ENCODE data around the gene MYCN.
A peak's percentile ranks its signal among the peaks of the same experiment; 100 is the strongest.
"Not testable (repeated sequence)": the region's sequence is repeated elsewhere in the genome, so short reads cannot be mapped to it uniquely, and the experiment has no call there.

MYCN gene

DNA sequence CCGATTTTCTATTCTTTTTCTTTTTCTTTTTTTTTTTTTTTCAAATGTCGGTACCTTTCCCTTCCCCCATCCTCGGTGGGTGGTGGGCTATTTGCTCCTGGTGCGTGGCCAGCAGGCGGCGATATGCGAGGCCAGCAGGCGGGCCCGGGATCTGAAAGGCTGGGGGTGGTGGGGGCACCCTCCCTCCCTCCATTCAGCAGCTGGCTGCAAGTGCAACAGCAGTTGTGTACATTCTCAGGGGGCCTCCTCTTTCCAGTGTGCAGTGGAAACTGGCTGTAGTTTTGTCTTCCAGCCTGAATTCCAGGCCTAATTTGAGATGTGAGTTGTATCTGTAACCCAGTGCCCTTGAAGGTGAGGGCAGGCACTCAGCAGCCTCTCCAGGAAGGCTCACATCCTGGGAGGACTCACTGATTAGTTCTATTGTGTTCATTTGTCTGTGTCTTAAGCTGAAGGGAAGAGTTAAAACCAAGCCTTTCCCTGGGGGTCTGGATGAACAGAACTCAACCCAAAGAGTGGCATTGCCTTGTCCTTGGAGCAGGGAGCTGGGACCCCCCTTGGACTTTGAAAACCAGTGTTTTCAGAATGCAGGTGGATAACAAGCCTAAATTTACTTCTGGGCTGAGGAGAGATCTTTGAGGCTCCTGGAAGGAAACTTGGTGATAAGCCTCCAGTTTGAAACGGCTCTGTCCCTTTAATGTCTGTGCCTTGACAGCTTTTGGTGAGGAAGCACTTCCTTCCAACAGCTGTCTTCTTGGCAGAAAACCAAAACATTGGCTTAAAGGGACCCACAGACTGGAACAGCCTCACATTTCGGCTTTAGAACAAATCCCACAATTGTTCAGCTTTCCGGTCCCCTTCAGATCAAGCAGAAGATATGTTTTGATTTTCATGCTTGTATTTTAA lies 3.3 kb downstream of the MYCN start:
- peak; percentile 87 for DNase-seq (ENCODE audit: low spot score)

DNA sequence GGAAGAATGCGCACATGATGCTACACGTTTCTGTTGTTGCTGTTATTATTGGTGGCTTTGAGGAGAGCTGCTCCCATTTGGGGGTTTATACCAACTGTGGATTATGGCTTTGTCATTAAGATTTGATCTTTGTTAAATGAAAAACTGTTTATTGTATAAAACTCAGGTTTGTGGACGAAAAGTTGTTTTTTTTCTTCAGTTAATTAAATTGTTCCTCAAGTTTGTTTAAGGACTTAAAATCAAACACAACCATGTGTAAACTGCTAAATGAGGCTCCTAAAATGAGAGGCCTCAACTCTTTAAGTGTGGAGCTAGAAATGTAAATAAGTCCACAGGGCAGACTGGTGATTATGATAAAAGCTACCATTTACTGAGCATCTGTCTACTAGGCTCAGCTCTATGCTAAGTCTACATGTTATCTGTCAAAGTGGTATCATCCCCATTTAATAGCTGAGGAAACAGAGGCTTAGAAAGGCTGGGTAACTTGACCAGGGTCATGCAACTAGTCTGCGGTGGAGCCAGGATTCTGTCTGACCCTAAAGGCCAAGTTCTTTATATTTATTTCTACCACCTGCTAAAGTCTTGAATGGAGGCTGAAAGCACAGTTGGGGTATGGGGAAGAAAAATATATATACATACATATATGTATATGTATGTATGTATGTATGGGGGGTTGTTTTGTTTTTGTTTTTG lies 4.1 kb downstream of the MYCN start:
- DNase-seq (ENCODE audit: low spot score): no peak

DNA sequence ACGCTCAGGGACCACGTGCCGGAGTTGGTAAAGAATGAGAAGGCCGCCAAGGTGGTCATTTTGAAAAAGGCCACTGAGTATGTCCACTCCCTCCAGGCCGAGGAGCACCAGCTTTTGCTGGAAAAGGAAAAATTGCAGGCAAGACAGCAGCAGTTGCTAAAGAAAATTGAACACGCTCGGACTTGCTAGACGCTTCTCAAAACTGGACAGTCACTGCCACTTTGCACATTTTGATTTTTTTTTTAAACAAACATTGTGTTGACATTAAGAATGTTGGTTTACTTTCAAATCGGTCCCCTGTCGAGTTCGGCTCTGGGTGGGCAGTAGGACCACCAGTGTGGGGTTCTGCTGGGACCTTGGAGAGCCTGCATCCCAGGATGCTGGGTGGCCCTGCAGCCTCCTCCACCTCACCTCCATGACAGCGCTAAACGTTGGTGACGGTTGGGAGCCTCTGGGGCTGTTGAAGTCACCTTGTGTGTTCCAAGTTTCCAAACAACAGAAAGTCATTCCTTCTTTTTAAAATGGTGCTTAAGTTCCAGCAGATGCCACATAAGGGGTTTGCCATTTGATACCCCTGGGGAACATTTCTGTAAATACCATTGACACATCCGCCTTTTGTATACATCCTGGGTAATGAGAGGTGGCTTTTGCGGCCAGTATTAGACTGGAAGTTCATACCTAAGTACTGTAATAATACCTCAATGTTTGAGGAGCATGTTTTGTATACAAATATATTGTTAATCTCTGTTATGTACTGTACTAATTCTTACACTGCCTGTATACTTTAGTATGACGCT lies 5.8 kb downstream of the MYCN start:
- no peak for DNase-seq (ENCODE audit: low spot score)

DNA sequence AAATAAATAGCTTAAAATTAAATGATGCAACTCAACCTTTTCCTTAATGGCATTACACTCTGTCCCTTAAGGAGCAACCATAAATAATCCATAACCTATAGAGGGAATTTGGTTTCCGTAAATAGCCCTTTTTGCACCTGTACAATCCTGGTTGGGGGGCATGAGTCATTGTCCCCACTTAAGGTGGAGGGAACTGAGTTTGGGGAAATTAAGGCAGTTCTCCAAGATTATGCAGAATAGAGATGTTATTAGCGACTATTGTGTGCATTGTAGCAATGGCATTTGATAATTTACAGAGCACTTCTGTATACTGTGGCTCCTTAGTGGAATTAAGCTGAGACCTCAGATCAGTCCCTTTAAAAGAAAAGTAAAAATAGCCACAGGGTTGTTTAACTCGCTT lies 6.6 kb downstream of the MYCN start:
- DNase-seq (ENCODE audit: low spot score): no peak

DNA sequence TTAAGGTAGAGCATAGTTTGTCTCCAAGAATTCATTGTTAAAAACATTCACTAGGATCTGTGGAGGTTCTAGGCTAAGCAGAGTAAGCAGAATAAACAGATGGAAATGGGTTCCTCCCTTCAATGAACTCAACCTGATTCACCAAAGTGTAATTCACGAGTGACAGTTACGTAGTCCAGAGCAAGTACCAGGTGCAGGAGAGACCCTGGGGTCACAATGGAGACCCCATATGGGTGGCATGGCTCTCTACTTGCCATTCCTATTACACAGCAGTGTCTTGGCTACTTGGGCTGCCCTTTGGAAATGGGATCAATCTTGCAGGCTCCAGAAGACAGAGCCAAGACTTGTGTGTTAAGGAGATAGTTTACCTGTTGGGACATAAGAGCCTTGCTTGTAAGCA lies 7.1 kb downstream of the MYCN start:
- DNase-seq (ENCODE audit: low spot score): no peak

DNA sequence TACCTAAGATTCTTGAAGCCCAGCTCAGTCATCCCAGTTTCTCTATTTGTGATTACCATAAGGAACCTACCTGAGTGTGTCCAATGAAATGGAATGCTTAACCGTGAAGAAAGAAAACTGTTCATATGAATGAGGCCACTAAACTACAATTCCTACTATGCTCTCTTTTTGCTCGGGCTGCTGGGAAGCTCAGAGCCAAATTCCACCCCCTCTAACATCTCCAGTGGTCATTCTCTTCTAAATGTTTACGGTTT lies 8.3 kb downstream of the MYCN start:
- DNase-seq (ENCODE audit: low spot score): no peak

DNA sequence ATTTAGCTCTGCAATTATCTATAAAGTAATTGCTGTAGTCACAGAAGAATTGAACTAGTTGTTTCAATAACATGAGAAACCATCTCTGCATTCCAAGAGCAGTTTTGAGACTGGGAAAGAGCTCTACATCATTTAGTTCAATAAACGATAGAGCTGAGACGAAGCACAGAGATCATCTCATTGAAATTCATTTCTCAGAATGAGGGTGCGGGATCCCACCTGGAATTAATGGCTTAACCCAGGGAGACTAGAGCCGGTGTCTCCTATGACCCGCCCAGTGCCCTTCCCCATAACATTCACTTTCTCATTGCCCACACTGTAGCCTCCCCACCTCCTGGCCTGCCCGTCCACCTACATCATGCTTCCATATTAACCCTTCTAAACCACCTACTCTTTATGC lies 8.8 kb downstream of the MYCN start:
- DNase-seq (ENCODE audit: low spot score): no peak

DNA sequence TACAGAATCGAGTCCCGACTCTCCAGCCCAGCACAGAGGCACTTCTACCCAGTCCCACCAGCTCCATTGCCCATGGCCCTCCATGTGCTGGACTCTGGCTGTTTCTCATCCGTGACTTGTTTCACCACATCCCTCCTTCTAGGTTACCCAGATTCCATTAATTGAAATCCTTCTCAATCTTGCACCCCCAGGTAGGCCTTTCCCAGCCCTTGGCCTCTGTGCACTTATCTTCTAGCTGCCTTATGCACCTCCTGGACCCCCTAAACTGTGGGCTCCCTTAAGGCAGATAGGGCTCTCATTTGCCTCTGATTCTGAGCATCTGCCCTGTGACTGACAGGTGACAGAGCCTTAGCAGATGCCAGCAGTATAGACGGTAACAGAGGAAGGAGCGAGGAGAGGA lies 9.2 kb downstream of the MYCN start:
- DNase-seq (ENCODE audit: low spot score): no peak

DNA sequence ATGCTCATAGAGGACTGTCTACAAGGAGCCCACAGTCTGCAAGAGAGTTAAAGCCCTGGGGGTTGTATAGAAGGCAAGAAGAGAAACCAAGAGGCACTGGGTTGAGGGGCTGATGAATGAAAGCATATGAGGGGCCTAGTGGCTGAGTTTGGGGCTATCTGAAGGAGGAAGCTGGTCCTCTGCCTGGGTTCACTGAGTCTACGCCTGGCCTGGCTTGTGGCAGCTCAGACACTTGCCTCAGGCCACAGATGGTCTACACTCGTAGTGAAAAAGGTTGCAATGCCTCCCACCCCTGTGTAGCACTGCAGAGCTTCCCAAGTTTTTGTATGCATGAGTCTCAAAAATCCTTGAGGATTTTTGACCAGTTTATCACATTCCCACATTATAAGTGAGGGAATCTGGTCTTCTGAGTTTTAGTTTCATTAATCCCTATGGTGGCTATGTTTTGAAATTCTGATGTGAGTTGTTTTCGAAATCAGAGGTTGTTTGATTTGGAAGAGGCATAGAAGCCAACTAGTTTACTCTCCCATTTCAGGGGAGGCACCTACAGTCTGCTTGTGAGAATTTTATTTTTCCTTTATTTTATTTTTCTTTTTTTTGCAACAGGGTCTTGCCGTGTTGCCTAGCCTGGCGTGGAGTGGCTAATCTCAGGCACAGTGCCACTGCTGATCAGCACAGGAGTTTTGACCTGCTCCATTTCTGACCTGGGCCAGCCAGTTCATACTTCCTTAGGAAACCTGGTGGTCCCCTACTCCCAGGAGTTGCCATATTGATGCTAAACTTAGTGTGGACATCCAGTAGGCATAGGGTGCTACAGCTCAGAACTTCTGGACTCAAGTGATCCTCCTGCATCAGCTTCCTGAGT lies 10.0 kb downstream of the MYCN start:
- DNase-seq (ENCODE audit: low spot score): no peak

DNA sequence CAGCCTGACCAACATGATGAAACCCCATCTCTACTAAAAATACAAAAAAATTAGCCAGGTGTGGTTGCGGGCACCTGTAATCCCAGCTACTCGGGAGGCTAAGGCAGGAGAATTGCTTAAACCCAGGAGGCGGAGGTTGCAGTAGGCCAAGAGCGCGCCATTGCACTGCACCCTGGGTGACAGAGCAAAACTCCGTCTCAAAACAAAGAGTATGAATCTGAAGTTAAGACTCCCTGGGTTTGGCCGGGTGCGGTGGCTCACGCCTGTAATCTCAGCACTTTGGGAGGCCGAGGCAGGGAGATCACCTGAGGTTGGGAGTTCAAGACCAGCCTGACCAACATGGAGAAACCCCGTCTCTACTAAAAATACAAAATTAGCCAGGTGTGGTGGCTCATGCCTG lies 11.6 kb downstream of the MYCN start:
- not testable (repeated sequence) for DNase-seq (ENCODE audit: low spot score)

DNA sequence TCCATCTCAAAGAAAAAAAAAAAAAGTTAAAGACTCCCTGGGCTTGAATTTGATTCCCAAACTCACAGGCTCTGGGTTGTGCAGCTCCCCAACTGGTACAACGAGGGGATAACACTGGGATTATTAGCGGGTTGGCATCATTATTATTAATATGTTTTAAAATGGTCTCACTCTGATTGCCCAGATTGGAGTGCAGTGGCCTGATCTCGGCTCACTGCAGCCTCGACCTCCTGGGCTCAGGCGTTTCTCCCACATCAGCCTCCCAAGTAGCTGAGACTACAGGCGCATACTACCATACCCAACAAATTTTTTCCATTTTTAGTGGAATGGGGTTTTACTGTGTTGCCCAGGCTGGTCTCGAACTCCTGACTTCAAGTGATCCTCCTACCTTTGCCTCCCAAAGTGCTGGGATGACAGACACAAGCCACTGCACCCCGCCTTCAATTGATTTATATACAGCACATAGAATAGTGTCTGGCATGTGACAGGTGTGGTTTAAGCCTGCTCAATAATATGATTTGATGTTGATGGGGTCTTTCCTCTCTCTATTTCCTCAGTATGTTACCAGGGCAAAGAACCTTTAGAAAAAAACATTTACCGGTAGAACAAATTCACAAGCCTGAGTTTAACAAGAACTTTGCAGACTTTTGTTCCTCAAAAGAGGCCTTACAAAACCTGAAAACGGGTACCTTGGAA lies 12.2 kb downstream of the MYCN start:
- no peak for DNase-seq (ENCODE audit: low spot score)

DNA sequence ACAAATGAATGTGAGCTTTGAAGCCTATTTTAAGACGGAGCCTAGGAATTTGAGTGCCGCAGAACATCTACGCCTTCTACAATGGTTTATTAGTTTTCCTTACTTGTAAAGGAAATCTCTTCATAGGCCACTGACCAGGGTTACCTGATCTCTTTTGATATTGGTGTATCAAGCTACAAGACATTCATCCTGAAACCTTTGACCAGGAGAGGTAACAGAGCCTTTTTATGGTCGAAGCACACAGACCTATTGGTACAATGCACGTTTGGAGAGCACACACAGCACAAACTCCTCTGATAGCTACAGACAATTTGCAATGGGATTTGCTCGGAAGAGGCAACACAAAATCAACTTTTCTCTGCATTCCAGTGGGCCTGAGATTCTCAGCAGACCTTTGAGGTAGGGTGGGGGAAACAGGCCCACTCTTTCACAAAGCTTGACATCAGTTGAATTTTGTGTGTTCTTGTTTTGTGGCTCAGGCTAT lies 12.8 kb downstream of the MYCN start:
- DNase-seq (ENCODE audit: low spot score): no peak

DNA sequence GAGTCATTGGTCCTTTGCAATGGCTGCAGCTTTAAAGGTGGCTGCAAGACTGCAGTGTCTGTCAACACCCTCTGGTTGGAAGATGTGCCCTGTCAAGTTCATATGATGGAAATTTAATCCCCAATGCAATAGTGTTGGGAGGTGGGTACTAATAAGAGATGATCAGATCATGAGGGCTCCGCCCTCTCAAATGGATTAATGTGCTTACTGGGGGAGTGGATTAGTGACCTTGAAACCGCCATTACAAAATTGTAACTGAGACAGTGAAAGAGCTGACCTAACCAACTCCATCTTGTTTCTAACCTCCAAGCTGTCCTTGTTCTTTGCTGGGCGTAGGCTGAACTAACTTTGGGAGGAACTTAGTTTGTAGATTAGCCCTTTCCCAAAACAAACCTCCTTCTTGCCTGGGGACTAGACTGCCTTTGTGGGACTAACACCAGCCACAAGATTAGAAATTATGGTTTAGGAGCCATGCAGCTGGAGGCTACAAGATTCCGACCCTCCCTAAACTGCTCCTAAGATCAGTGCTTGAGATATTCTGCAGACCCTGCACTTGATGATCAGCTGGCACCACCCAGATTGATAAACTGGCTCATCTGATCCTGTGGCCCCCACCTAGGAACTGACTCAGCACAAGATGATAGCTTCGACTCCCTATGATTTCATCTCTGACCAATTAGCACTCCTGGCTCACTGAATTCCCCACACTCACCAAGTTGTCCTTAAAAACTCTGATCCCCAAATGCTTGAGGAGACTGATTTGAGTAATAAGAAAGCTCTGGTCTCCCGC lies 13.7 kb downstream of the MYCN start:
- DNase-seq (ENCODE audit: low spot score): no peak

DNA sequence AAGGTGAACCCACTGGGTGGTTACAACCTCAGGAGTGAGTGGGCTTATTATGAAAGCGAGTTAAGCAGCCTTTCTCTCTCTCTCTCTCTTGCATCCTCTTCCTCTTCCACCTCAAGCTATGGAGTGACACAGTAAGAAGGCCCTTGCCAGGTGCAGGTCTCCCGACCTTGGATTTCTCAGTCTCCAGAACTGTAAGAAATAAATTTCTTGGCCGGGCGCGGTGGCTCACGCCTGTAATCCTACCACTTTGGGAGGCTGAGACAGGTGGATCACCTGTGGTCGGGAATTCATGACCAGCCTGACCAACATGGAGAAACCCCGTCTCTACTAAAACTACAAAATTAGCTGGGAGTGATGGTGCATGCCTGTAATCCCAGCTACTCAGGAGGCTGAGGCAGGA lies 14.4 kb downstream of the MYCN start:
- DNase-seq (ENCODE audit: low spot score): no peak

DNA sequence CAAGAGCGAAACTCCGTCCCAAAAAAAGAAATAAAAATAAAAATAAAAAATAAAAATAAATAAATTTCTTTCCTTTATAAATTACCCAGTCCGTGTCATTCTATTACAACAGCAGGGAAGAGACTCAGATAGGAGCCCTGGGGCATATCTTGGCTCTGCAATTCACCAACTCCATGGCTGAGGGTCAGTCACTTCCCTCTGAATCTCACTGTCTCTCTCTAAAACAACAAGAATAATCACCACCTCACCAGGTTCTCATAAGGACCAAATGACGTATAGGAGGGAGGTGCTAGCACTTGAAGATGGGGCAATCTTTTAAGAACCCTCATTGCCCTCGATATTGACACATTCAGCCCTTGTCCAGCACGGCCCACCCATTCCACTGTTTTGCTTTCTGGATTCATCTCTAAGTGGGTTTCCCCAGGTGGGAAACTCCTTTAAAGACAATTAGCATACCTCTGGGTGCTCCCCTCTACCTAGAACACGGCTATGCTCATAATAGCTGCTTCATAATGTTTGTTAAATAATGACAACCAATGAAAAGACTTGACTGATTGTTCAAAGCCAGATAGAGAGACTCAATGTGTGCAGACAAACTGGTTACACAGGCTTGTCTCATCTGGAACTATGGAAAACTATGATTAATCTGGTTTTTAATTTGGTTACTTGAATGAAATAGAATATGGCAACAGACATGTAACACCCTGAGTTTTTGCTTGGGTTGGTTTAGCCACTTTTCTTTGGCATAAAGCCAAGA lies 15.1 kb downstream of the MYCN start:
- no peak for DNase-seq (ENCODE audit: low spot score)

DNA sequence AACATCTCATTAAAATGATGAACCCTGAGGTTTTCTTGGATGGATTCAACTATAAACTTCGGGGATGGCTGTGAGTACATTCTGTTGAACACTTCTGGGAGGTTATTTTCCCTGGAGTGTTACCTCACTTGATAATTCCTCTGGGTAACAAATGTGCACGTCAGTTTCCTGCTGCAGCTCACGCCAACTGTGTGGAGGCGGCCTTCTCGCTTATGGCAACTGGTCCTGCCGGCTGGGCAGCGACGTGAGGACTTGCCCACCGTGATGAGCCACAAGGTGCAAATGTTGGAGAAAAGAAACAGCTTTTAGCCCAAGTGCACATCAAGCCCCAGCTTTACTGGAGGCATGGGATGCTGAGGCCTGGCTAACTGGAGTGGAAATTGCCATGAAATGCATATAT lies 15.9 kb downstream of the MYCN start:
- DNase-seq (ENCODE audit: low spot score): no peak

DNA sequence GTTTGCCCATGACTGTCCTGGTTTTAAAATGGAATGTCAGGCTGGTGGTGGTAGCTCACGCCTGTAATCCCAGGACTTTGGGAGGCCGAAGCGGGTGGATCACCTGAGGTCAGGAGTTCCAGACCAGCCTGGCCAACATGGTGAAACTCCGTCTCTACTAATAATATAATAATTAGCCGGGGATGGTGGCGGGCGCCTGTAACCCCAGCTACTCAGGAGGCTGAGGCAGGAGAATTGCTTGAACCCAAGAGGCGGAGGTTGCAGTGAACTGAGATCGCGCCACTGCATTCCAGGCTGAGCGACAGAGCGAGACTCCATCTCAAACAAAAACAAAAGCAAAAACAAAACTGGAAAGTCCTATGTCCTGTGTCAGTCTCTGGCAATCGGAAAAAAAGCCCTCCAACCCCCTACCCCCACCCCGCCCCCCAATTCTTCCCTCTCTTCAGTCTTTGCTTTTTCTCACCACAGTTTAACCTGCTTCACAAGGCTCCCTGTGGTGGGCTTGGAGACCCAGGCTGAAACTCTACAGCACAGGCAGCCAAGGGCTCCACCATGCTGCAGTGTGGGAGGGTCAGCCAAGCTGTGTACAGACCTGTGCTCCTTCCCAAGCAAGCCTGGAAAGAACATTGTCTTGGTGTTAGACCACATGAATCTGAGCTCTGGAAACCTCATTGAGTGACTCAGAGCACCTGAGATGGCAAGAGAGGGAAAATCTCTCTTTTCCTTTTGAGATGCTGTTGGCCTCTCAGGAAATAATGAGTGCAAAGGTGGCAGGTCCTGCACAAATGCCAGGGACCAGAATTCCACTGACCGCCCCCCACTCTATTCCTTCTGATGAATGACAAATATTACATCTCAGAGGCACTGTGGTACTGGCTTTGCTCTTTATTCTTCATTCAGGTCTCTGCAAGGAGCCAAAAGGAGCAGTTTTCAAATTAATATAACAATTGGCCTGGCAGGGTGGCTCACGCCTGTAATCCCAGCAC lies 16.7 kb downstream of the MYCN start:
- no peak for DNase-seq (ENCODE audit: low spot score)

All from globus pallidus (tissue), 1 donor.